Head of caudate nucleus (tissue), 42 donors: Measurements from ENCODE around the gene GNPNAT1.
"Not testable (repeated sequence)": the region's sequence is repeated elsewhere in the genome, so short reads cannot be mapped to it uniquely, and the experiment has no call there.

Source experiments
- DNase-seq, 42 donors: peaks; one replicate each; pipeline versions ENCODE4 v3.0.0 to v3.0.0-alpha.2; 2020 to 2021; ENCODE audit warnings: mixed read lengths in 7 of 42
- intact Hi-C: fragments of 100-400 bp; cut with DNase I; formaldehyde crosslinking; loops from one replicate; pipeline ENCODE4 v1.15.0; 2022

GNPNAT1 gene

DNA sequence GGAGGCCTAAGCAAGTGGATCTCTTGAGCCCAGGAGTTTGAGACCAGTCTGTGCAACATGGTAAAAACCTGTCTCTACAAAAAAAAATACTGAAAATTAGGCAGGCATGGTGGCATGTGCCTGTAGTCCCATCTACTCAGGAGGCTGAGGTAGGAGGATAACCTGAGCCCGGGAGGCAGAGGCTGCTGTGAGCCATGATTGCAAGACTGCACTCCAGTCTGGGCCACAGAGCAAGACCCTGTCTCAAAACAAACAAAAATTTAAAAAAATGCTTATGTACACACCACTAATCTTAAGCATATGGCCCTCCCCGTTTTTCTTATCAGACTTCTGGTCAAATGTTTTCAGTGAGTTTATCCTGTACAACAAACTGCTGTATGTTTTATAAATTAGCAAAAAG lies 1.7 kb upstream of the GNPNAT1 start:
- intact Hi-C loops: loop anchor here (10.0 kb wide), 1 partner anchor 88 kb away; the partner anchor contains the start of gene PSMC6
- no peak for DNase-seq

- DNase-seq: no peak
- intact Hi-C loops: loop anchor here (10.0 kb wide), 1 partner anchor 87 kb away; the partner anchor contains the start of gene PSMC6
Measured at GRCh38 chr14:52792097-52792415, 649 bp upstream of the GNPNAT1 start.

DNA sequence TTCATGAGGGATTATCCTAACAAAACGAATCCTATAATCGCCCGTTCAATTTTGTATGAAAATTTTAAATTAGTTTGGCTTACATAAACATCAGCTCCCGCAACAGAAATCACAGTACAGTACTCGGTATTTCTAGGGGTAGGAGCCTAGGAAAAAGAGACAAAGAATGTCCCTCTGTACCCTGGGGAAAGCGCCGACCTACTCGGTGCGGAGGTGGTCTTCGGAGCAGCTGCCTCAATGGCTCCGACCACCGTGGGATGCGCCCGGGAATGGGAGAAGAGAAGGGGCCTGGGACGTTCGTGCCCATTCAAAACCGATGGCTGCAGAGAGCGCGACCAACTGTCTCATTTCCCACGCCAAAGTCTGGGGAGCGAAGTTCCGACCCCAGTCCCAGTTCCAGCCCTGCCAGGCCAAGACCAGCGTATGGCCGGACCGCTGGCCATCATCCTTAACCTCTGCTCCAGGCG lies 618 bp downstream of the GNPNAT1 start:
- DNase-seq: peak in 6 of 42 donors; percentile 22 to 49 (median 42)
- intact Hi-C loops: loop anchor here (10.0 kb wide), 1 partner anchor 86 kb away; the partner anchor contains the start of gene PSMC6

GRCh38 chr14:52790011-52790755 lies 1.2 kb downstream of the GNPNAT1 start:
- peak in 1 of 42 donors; percentile 8 for DNase-seq
- intact Hi-C loops: loop anchor here (10.0 kb wide), 1 partner anchor 85 kb away; the partner anchor contains the start of gene PSMC6

- intact Hi-C loops: no loop called here
- no peak for DNase-seq
Measured at GRCh38 chr14:52789118-52789517, 2.3 kb downstream of the GNPNAT1 start.

- DNase-seq: no peak
- intact Hi-C loops: no loop called here
Measured at GRCh38 chr14:52786887-52787286, 4.5 kb downstream of the GNPNAT1 start.

- intact Hi-C loops: no loop called here
- no peak for DNase-seq
Measured at GRCh38 chr14:52783206-52783605, 8.2 kb downstream of the GNPNAT1 start.

DNA sequence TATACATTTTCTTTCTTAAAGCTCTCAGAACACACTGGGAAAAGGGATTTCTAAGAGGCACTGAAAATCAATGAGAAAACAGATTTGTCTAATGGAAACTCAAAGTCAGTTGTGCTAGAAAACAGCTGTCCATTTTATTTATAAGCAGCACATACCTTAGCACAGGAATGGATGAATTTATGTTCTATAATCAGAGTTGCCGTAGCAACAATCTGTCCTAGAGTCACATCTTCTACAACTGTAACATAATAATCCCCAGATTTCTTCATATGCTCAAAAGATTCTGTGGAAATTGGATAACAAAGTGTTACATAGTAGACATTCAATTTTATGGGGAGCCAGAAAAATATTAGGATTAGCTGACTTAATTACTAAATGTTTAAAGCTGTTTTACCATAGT lies 9.8 kb downstream of the GNPNAT1 start:
- DNase-seq: no peak
- intact Hi-C loops: no loop called here

DNA sequence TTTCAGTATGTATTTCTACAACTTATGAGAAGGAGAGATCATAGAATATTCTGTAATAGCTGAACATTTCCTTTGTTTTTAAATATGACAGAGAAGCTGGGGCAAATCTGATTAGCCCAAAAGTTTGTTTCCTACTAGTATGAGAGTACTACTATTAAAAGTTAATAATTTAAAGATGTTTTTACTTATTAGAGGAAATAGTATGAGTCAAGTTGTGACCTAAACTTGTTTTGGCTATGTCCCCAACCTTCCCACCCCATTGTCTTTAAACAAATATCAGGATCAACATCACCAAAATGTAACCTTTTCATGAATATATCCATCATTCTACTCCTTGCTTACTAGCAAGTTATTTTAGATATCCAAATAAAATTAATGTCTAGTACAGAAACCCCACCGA lies 10.5 kb downstream of the GNPNAT1 start:
- no peak for DNase-seq
- intact Hi-C loops: no loop called here

DNA sequence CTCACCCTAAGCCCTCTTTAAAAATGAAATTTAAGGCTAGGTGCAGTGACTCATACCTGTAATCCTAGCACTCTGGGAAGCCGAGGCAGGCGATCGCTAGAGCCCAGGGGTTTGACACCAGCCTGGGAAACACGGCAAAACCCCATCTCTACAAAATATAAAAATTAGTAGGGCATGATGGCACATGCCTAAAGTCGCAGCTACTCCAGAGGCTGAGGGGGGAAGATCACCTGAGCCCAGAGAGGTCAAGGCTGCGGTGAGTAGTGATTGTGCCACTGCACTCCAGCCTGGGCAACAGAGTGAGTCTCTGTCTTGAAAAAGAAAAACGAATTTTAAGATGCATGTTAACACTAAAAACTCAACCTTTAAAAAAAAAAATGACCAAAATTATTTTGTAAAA lies 12.7 kb downstream of the GNPNAT1 start:
- DNase-seq: no peak
- intact Hi-C loops: no loop called here

- no peak for DNase-seq
- intact Hi-C loops: no loop called here
Measured at GRCh38 chr14:52776816-52777215, 14.6 kb downstream of the GNPNAT1 start.

DNA sequence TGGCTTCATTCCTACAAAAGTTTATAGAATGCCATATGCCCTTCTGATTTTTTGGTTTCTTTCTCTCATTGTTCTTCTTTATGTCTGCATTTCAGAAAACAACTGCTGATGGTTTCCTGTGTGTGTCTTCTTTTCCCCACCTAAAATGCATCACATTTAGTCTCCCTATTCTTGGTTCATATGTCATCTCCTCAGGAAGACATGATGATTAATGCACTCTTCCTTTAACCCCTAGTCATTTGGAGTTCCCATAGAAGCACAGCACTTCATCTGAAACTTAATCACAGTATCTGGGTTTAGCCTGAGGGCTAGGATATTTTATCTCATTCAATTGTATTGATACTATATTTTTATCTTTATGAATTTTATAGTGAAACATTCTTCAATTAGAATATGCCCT lies 21.5 kb downstream of the GNPNAT1 start:
- intact Hi-C loops: no loop called here
- DNase-seq: no peak

DNA sequence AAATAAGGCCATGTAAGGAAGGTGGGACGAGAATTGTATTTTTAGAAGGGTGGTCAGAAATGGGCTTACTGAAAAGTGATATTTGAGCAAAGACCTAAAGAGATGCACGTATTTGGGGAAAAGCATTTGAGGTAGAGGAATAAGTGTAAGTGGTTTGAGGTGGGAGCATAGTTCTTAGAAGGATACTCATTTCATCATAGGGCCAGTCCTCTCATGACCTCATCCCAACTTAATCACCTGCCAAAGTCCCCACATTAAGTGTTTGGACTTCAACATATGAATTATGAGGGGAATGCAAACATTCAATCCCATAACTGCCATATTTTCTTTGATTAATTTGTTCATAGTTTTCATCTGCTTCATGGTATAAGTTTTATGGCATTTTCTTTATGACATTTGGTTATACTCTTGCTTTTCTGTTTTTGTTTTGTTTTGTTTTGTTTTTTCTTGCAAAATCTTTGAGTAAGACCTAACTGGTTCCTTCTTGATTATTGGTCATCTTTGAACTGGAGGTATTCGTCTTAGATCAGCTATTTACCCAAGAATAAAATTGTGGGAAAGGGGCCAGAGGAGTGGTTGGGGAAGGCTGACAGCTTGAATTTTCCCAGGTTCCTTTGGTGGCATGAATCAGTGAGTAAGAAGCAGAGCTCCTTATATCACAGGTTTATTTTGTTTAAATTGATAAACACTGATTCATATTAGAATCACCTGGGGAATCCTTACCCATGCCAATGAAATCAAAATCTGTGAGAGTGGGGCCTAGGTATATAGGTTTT lies 24.2 kb downstream of the GNPNAT1 start:
- DNase-seq: no peak
- intact Hi-C loops: no loop called here

- intact Hi-C loops, DNase-seq: not testable (repeated sequence)
Measured at GRCh38 chr14:52762923-52763322, 28.5 kb downstream of the GNPNAT1 start.

DNA sequence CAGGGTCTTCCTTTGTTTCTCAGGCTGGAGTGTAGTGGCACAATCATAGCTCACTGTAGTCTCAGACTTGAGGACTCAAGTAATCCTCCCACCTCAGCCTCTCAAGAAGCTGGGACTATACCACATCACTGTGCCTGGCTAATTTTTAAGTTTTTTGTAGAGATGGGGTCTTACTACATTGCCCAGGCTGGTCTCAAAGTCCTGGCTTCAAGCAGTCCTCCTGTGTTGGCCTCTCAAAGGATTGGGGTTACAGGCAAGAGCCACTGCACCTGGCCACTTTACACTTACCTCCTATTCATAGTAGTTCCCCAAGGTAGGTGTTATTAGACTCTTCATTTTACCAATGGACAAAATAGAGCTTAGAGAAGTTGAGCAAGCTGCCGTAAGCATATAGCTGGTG lies 32.3 kb downstream of the GNPNAT1 start:
- DNase-seq: no peak
- intact Hi-C loops: no loop called here

DNA sequence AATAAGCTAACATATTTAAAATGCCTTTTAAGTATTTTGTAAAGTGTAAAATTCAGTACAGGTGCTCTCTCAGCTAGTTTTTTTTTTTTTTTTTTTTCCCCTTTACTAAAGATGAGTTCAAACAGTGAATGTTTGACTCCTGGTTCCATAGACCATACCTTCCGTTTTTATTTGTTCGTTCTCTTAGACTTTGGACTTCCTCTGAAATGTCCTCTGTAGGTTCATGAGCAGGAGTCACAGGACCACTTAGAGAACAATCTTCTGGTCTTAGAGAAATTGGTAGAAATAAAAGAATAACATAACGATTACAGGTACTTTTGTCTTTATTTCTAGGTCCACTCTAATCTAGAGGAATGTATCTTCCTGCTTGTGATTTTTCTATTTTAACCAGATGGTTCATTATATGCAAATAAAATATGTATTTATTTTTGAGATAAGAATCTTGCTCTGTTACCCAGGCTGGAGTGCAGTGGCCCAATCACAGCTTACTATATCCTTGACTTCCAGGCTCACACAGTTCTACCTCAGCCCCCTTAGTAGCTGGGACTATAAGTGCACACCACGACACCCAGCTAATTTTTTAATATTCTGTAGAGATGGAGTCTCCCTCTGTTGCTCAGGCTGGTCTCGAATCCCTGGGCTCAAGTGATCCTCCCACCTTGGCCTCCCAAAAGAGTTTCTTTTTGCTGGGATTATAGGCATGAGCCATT lies 35.6 kb downstream of the GNPNAT1 start:
- DNase-seq: no peak
- intact Hi-C loops: no loop called here

- no peak for DNase-seq
- intact Hi-C loops: no loop called here
Measured at GRCh38 chr14:52748647-52749292, 42.6 kb downstream of the GNPNAT1 start.

GRCh38 chr14:52741865-52742264 lies 49.5 kb downstream of the GNPNAT1 start:
- no peak for DNase-seq
- intact Hi-C loops: no loop called here

DNA sequence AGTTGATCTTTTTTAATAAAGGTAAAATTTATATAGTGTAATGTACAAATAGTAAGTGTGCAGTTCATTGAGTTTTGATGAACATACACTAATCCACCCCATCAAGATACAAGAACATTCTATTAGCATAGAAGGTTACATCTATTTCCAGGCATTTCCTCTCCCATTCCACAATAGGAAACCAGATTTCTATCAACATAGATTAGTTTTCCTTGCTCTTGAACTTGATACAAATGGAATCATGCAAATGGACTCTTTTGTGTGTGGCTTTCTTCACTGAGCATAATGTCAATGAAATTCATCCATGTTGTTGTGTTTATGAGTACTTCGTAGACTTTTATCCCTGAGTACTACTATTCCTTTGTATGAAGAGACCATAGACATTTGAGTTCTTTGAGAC lies 50.7 kb downstream of the GNPNAT1 start:
- no peak for DNase-seq
- intact Hi-C loops: no loop called here
